GM12878 (cell line): Measurements from ENCODE around the gene SDK2. TPM values are rescaled to one million over a fixed set of nuclear protein-coding genes. Genes with fewer than 3 reads are reported as not detected.

Source experiments
- ATAC-seq: fragments of 200-7000 bp; cut with Tn5 transposase; 3 replicates; pipeline ENCODE4 v1.9.1; 2020; ENCODE audit warnings: mild to moderate bottlenecking, moderate library complexity
- BruUV-seq: library from RNA; stranded (reverse); fragments of 400-500 nt; replicated peaks from 2 replicates; lab custom pipeline; 2021; lab: Mats Ljungman, UMichigan
- CTCF ChIA-PET: fragments of 300-600 bp; sonication (Branson Sonifier 250); formaldehyde crosslinking; extraction: SDS; loops from one replicate; lab custom pipeline; 2021; ENCODE audit warnings: inconsistent platforms; lab: Yijun Ruan, JAX
- POLR2A ChIA-PET: fragments of 350-600 bp; formaldehyde crosslinking; extraction: SDS; loops from one replicate; lab custom pipeline; 2021; ENCODE audit warnings: inconsistent platforms; lab: Charles Lee
- RAD21 ChIA-PET: fragments of 300-600 bp; sonication (Branson Sonifier 250); formaldehyde crosslinking; loops from one replicate; lab custom pipeline; 2023; ENCODE audit warnings: antibody characterized with exemption; ENCODE audit not compliant: unreplicated experiment; lab: Charles Lee
- SMC1A ChIA-PET: fragments of 300-600 bp; sonication (Branson Sonifier 250); formaldehyde crosslinking; loops from one replicate; lab custom pipeline; 2023; ENCODE audit not compliant: unreplicated experiment, uncharacterized antibody; lab: Charles Lee
- DNase-seq: peaks from one replicate; pipeline ENCODE4 v3.0.0-alpha.2; 2011; ENCODE audit warnings: low read depth, low spot score
- FAIRE-seq: peaks from 3 replicates; lab custom pipeline; 2011; peaks lifted over from hg19 to GRCh38; lab: Jason Lieb, UNC
- H2AFZ ChIP-seq: 2 replicates; pipeline ENCODE4 v1.6.0; 2011; ENCODE audit warnings: low read depth, low read length, control low read depth; ENCODE audit not compliant: control insufficient read depth
- H3K27ac ChIP-seq: 2 replicates; pipeline ENCODE4 v1.5.1; 2011; ENCODE audit warnings: control low read depth; ENCODE audit not compliant: control insufficient read depth, insufficient read depth
- H3K27me3 ChIP-seq, 2 experiments: replicated peaks in 1 of 2; 2 replicates each; pipeline versions ENCODE4 v1.6.0 to v1.6.1; 2011; ENCODE audit warnings: low read length in 1 of 2; ENCODE audit not compliant: control insufficient read depth in 2 of 2, insufficient read depth in 2 of 2
- H3K36me3 ChIP-seq, 2 experiments: 2 replicates each; pipeline ENCODE4 v1.5.1; 2011; ENCODE audit warnings: low read length in 1 of 2; ENCODE audit not compliant: control insufficient read depth in 2 of 2, insufficient read depth in 2 of 2
- H3K4me1 ChIP-seq: 2 replicates; pipeline ENCODE4 v1.6.1; 2011; ENCODE audit warnings: mild to moderate bottlenecking, low read length, moderate library complexity, mixed read lengths; ENCODE audit not compliant: control insufficient read depth, insufficient read depth
- H3K4me2 ChIP-seq: 2 replicates; pipeline ENCODE4 v1.6.0; 2011; ENCODE audit warnings: control low read depth; ENCODE audit not compliant: control insufficient read depth, insufficient read depth
- H3K4me3 ChIP-seq: fragments of 200-600 bp; sonication (generic); 2 replicates; pipeline ENCODE4 v1.5.1; 2016
- H3K79me2 ChIP-seq: 2 replicates; pipeline ENCODE4 v1.6.0; 2011; ENCODE audit warnings: low read length; ENCODE audit not compliant: control insufficient read depth, insufficient read depth
- H3K9ac ChIP-seq: 2 replicates; pipeline ENCODE4 v1.8.0; 2011; ENCODE audit warnings: low read length, control low read depth, mixed read lengths; ENCODE audit not compliant: control insufficient read depth, insufficient read depth
- H3K9me3 ChIP-seq: replicated peaks from 3 replicates; pipeline ENCODE4 v1.5.1; 2011; ENCODE audit warnings: mild to moderate bottlenecking, low read length; ENCODE audit not compliant: control insufficient read depth, insufficient read depth
- H4K20me1 ChIP-seq: 2 replicates; pipeline ENCODE4 v1.6.0; 2011; ENCODE audit not compliant: control insufficient read depth, insufficient read depth
- CHD1 ChIP-seq: IDR thresholded peaks from 2 replicates; pipeline ENCODE4 v1.6.1; 2012; ENCODE audit warnings: low read depth, low read length, improper control_type of control experiment
- EED ChIP-seq: sonication (generic); IDR thresholded peaks from 2 replicates; pipeline ENCODE4 v1.6.1; 2016; ENCODE audit warnings: antibody characterized with exemption, low read depth
- IRF4 ChIP-seq: IDR thresholded peaks from 2 replicates; pipeline ENCODE4 v1.6.1; 2011; ENCODE audit warnings: low read depth, low read length
- KAT2A ChIP-seq: conservative IDR thresholded peaks from 2 replicates; pipeline ENCODE4 v1.6.1; 2011; ENCODE audit warnings: low read depth, low read length; ENCODE audit not compliant: control insufficient read depth
- LARP7 ChIP-seq: fragments of 450-650 bp; IDR thresholded peaks from 2 replicates; pipeline ENCODE4 v1.6.1; 2017; ENCODE audit warnings: mild to moderate bottlenecking
- MTA3 ChIP-seq: IDR thresholded peaks from 2 replicates; pipeline ENCODE4 v1.6.1; 2012; ENCODE audit warnings: low read length, inconsistent platforms, borderline replicate concordance
- NBN ChIP-seq: fragments of 450-650 bp; IDR thresholded peaks from 2 replicates; pipeline ENCODE4 v1.6.1; 2016
- NFYB ChIP-seq: IDR thresholded peaks from 2 replicates; pipeline ENCODE4 v1.6.1; 2011; ENCODE audit warnings: low read depth, mild to moderate bottlenecking, low read length, improper control_type of control experiment, moderate library complexity; ENCODE audit not compliant: insufficient read depth
- PML ChIP-seq: IDR thresholded peaks from 2 replicates; pipeline ENCODE4 v1.6.1; 2012; ENCODE audit warnings: low read length, inconsistent platforms
- POU2F2 ChIP-seq: IDR thresholded peaks from 3 replicates; pipeline ENCODE4 v1.6.1; 2011; ENCODE audit warnings: low read depth, mild to moderate bottlenecking, low read length, borderline replicate concordance
- SUZ12 ChIP-seq: fragments of 200-600 bp; sonication (generic); IDR thresholded peaks from one replicate; pipeline ENCODE4 v1.6.1; 2018; ENCODE audit warnings: antibody characterized with exemption, mild to moderate bottlenecking; ENCODE audit not compliant: unreplicated experiment
- ZBED1 ChIP-seq: IDR thresholded peaks from 2 replicates; pipeline ENCODE4 v1.6.1; 2016; ENCODE audit warnings: borderline replicate concordance
- ZNF384 ChIP-seq: IDR thresholded peaks from 2 replicates; pipeline ENCODE4 v1.6.1; 2012; ENCODE audit warnings: low read depth, mild to moderate bottlenecking, low read length, improper control_type of control experiment, borderline replicate concordance
- ZSCAN29 ChIP-seq: fragments of 450-650 bp; IDR thresholded peaks from 2 replicates; pipeline ENCODE4 v1.6.1; 2017; ENCODE audit warnings: mild to moderate bottlenecking, moderate library complexity
- WGBS: methylation state at CpG from one replicate; pipeline ENCODE4 v1.1.6; 2016; ENCODE audit warnings: low lambda C conversion rate; ENCODE audit not compliant: insufficient replicate concordance, insufficient coverage; ENCODE audit errors: missing lambda C conversion rate; 5-methylcytosine and 5-hydroxymethylcytosine counted together
- in situ Hi-C: fragments of 300-500 bp; cut with MboI; formaldehyde crosslinking; loops from 9 replicates; pipeline ENCODE4 v1.14.3; 2018; ENCODE audit warnings: mixed read lengths
- intact Hi-C: fragments of 100-400 bp; cut with micrococcal nuclease; formaldehyde crosslinking; loops from one replicate; pipeline ENCODE4 v1.14.2; 2022; ENCODE audit not compliant: unreplicated experiment
- polyA plus RNA-seq, 11 experiments: library from polyadenylated mRNA; depleted of rRNA in 4 of 11; unstranded in 6 of 11; stranded (reverse) in 5 of 11; fragments of >200 nt; fragmentation: Nextera tagmentation in 4 of 11; fragmentation: Illumina TruSeq in 1 of 11; extraction: Ambion mirVana in 4 of 11; extraction: Trizol in 1 of 11; gene quantifications; 1 replicate in 1 of 11; 2 replicates in 10 of 11; pipeline versions ENCODE4 v1.2.1 to v1.2.3, GENCODE V29; 2011 to 2016; ENCODE audit warnings: inconsistent platforms in 2 of 11, missing spikeins in 2 of 11, low read depth in 1 of 11
- total RNA-seq, 4 experiments: library from RNA; depleted of rRNA in 3 of 4; stranded (reverse); fragments of >200 nt in 3 of 4; fragmentation: Illumina TruSeq in 1 of 4; extraction: Trizol in 1 of 4; gene quantifications; 2 replicates each; pipeline versions ENCODE4 v1.2.1 to v1.2.3, GENCODE V29; 2013 to 2021
- TF ChIP-seq, protein P1 (sequence below): IDR thresholded peaks from 2 replicates; pipeline ENCODE4 v1.6.1; 2011; ENCODE audit warnings: borderline replicate concordance, low read depth, mild to moderate bottlenecking, moderate library complexity, mixed read lengths, low read length; ENCODE audit not compliant: insufficient read depth; ENCODE audit errors: extremely low read length
- TF ChIP-seq, protein P2 (sequence below): IDR thresholded peaks from 2 replicates; pipeline ENCODE4 v1.6.1; 2012; ENCODE audit warnings: mild to moderate bottlenecking, low read depth, low read length

SDK2 gene
- total and polyA plus RNA-seq, 10 of the 15 experiments (the other 5 are each of a cell fraction or from before 2014, with no cell fraction given) = 0.03 to 0.08 (median 0.03) TPM; not detected in 7

GRCh38 chr17:73599599-73599998 lies 44.6 kb downstream of the SDK2 start:
- BruUV-seq = no TSS peak
- Histone ChIP-seq H2AFZ (no peak overlapping the region), H3K27ac (no peak overlapping the region), H3K4me1 (no peaks in the 10 kb centered on the region), H3K4me2 (no peak overlapping the region), H3K79me2 (no peaks in the 10 kb centered on the region), H3K9ac (no peak overlapping the region), H3K27me3 (no peaks in the 10 kb centered on the region; a peak in 1 of 4 replicates), H3K4me3 (no peak overlapping the region), H4K20me1 (no peaks in the 10 kb centered on the region), H3K9me3 (no peaks in the 10 kb centered on the region), H3K36me3 (no peaks in the 10 kb centered on the region)
- FAIRE-seq (no peak), ATAC-seq (no peak), DNase-seq (no peak)
- intact Hi-C loops = no loop called here
- RAD21 ChIA-PET = no interaction called here
- no peak for TF ChIP-seq IRF4
- no peak for TF ChIP-seq NBN
- TF ChIP-seq, protein P1, sequence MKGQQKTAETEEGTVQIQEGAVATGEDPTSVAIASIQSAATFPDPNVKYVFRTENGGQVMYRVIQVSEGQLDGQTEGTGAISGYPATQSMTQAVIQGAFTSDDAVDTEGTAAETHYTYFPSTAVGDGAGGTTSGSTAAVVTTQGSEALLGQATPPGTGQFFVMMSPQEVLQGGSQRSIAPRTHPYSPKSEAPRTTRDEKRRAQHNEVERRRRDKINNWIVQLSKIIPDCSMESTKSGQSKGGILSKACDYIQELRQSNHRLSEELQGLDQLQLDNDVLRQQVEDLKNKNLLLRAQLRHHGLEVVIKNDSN = no peak
- no peak for TF ChIP-seq SUZ12
- no peak for TF ChIP-seq ZNF384
- no peak for TF ChIP-seq KAT2A
- TF ChIP-seq ZBED1 = no peak
- POLR2A ChIA-PET = no interaction called here
- CTCF ChIA-PET = interaction anchor here (1.6 kb wide), 1 partner anchor 14 kb away, joined by 3 read pairs; no protein-coding TSS in a partner anchor
- SMC1A ChIA-PET = no interaction called here
- in situ Hi-C loops = no loop called here
- 12% methylated on average over 3 of the region's 3 CpGs for WGBS

- no peaks in the 10 kb centered on the region for H3K36me3 ChIP-seq
- SMC1A ChIA-PET = interaction anchor here (0.6 kb wide), 1 partner anchor 103 kb away, joined by 3 read pairs; no protein-coding TSS in a partner anchor
- ATAC-seq (no peak), DNase-seq (no peak), FAIRE-seq (no peak)
- no TSS peak for BruUV-seq
- POLR2A ChIA-PET = no interaction called here
- H3K27me3 ChIP-seq = no peaks in the 10 kb centered on the region; a peak in 1 of 4 replicates
- TF ChIP-seq EED (no peak), PML (no peak), ZSCAN29 (no peak), CHD1 (no peak), MTA3 (no peak), NFYB (no peak), LARP7 (no peak), POU2F2 (no peak)
- TF ChIP-seq, protein P2, sequence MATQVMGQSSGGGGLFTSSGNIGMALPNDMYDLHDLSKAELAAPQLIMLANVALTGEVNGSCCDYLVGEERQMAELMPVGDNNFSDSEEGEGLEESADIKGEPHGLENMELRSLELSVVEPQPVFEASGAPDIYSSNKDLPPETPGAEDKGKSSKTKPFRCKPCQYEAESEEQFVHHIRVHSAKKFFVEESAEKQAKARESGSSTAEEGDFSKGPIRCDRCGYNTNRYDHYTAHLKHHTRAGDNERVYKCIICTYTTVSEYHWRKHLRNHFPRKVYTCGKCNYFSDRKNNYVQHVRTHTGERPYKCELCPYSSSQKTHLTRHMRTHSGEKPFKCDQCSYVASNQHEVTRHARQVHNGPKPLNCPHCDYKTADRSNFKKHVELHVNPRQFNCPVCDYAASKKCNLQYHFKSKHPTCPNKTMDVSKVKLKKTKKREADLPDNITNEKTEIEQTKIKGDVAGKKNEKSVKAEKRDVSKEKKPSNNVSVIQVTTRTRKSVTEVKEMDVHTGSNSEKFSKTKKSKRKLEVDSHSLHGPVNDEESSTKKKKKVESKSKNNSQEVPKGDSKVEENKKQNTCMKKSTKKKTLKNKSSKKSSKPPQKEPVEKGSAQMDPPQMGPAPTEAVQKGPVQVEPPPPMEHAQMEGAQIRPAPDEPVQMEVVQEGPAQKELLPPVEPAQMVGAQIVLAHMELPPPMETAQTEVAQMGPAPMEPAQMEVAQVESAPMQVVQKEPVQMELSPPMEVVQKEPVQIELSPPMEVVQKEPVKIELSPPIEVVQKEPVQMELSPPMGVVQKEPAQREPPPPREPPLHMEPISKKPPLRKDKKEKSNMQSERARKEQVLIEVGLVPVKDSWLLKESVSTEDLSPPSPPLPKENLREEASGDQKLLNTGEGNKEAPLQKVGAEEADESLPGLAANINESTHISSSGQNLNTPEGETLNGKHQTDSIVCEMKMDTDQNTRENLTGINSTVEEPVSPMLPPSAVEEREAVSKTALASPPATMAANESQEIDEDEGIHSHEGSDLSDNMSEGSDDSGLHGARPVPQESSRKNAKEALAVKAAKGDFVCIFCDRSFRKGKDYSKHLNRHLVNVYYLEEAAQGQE = no peak
- RAD21 ChIA-PET = no interaction called here
- CTCF ChIA-PET = no interaction called here
- H2AFZ ChIP-seq = no peak overlapping the region
- H3K79me2 ChIP-seq = no peaks in the 10 kb centered on the region
- H3K4me2 ChIP-seq = no peak overlapping the region
- no peak overlapping the region for H3K27ac ChIP-seq
- in situ Hi-C loops (no loop called here), intact Hi-C loops (no loop called here)
- H4K20me1 ChIP-seq = no peaks in the 10 kb centered on the region
- WGBS = 32% methylated on average over 13 of the region's 13 CpGs
- H3K9me3 ChIP-seq = no peaks in the 10 kb centered on the region
- no peaks in the 10 kb centered on the region for H3K4me1 ChIP-seq
- no peak overlapping the region for H3K9ac ChIP-seq
- H3K4me3 ChIP-seq = no peak overlapping the region
These were observed 46.0 kb downstream of the SDK2 start for GRCh38 chr17:73598212-73598611.
